ENCODE measurements around the gene ABCC8. TPM values are rescaled to one million over a fixed set of nuclear protein-coding genes. Genes with fewer than 3 reads are reported as not detected.

ABCC8 gene
- polyA plus RNA-seq, 1 experiment = not detected

DNA sequence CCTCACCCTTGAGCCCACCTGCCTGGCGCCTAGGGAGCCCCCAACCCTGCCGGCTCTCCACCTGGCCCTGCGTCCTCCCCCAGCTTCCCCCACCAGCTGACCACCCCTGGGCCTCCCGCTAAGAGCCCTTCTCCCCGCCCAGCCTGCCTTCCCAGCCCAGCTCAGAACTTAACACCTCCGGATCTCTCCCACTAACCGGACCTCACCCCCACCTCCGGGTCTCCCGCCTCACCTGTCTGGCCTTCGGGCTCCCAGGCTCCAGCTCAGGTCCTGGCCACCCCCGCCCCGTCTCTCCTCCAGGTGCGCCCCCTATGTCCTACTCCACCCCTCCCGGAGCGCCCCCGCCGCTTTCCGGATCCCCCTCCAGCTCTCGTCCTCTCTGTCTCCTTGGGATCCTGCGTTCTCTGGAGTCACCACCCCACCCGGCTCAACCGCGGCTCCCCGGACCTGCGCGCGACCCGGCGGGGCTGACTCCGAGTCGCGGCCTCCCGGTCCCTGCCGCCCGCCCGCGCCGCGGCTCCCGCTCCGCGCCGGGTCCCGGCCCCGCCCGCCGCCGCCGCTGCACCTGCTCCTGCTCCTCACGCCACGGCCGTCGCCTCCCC is 87.9 kb downstream of the ABCC8 start, which contains the start of gene KCNJ11:
KCNJ11 (minus strand) TSS at position 51 of the 602 bp plus-strand sequence. CDS start 568 bp downstream, outside the sequence.
- H3K27me3 ChIP-seq (ENCODE audit: control insufficient read depth, insufficient read depth, low read length) = peaks cover 23% of the 10 kb centered on the region
- peak within 1 kb of the TSS; percentile 48 for H3K4me3 ChIP-seq (ENCODE audit: low read depth, low read length)
- CTCF ChIA-PET = interaction anchor here (0.8 to 1.3 kb wide), 2 partner anchors 115 to 139 kb away, joined by 7 to 8 read pairs; no protein-coding TSS in a partner anchor
- no peak for DNase-seq (ENCODE audit: low read depth, low spot score)
- TF ChIP-seq, protein P1, sequence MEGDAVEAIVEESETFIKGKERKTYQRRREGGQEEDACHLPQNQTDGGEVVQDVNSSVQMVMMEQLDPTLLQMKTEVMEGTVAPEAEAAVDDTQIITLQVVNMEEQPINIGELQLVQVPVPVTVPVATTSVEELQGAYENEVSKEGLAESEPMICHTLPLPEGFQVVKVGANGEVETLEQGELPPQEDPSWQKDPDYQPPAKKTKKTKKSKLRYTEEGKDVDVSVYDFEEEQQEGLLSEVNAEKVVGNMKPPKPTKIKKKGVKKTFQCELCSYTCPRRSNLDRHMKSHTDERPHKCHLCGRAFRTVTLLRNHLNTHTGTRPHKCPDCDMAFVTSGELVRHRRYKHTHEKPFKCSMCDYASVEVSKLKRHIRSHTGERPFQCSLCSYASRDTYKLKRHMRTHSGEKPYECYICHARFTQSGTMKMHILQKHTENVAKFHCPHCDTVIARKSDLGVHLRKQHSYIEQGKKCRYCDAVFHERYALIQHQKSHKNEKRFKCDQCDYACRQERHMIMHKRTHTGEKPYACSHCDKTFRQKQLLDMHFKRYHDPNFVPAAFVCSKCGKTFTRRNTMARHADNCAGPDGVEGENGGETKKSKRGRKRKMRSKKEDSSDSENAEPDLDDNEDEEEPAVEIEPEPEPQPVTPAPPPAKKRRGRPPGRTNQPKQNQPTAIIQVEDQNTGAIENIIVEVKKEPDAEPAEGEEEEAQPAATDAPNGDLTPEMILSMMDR (IDR thresholded peaks at IDR 0.05; ENCODE audit: low read depth, low read length) = no peak
- H3K27ac ChIP-seq (ENCODE audit: low read depth, low read length) = no peak within 1 kb of the TSS
- peaks cover 4% of the 10 kb centered on the region; the same call in 1 of the 2 replicates for H3K9me3 ChIP-seq (ENCODE audit: control insufficient read depth, insufficient read depth, low read length)
- POLR2A ChIA-PET = no interaction called here

DNA sequence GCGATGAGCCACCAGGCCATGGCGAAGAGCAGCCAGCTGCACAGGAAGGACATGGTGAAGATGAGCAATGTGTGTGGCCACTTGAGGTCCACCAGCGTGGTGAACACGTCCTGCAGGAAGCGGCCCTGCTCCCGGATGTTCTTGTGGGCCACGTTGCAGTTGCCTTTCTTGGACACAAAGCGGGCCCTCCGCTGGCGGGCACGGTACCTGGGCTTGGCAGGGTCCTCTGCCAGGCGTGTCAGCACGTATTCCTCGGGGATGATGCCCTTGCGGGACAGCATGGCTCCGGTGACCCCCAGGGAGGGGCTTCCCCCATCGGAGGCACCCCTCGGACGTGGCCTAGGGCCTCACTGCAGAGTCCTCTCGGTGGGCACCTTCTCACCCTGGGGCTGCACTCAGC is 88.8 kb downstream of the ABCC8 start:
- no peak for DNase-seq (ENCODE audit: low read depth, low spot score)
- ChIA-PET POLR2A (no interaction called here), CTCF (interaction anchor here (1.3 kb wide), 1 partner anchor 116 kb away, joined by 7 read pairs; no protein-coding TSS in a partner anchor)
- Histone ChIP-seq H3K4me3 (ENCODE audit: low read depth, low read length) (no peak overlapping the region), H3K27me3 (ENCODE audit: control insufficient read depth, insufficient read depth, low read length) (peaks cover 23% of the 10 kb centered on the region), H3K9me3 (ENCODE audit: control insufficient read depth, insufficient read depth, low read length) (peaks cover 4% of the 10 kb centered on the region; the same call in 1 of the 2 replicates), H3K27ac (ENCODE audit: low read depth, low read length) (no peak overlapping the region)
- TF ChIP-seq, protein P1 (IDR thresholded peaks at IDR 0.05; ENCODE audit: low read depth, low read length) = no peak

DNA sequence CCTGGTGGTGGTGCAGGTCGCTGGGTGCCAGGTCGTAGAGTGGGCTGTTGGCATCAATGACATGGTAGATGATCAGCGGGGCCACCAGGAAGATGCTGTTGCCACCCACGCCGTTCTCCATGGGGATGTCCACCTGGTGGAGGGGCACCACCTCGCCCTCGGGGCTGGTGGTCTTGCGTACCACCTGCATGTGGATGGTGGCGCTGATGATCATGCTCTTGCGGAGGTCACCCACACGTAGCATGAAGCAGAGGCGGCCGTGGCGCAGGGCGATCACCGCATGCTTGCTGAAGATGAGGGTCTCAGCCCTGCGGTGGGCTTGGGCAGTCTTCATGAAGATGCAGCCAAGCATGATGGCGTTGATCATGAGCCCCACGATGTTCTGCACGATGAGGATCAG is 89.4 kb downstream of the ABCC8 start:
- Histone ChIP-seq H3K4me3 (ENCODE audit: low read depth, low read length) (no peak overlapping the region), H3K9me3 (ENCODE audit: control insufficient read depth, insufficient read depth, low read length) (peaks cover 4% of the 10 kb centered on the region; the same call in 1 of the 2 replicates), H3K27me3 (ENCODE audit: control insufficient read depth, insufficient read depth, low read length) (peaks cover 23% of the 10 kb centered on the region), H3K27ac (ENCODE audit: low read depth, low read length) (no peak overlapping the region)
- ChIA-PET POLR2A (no interaction called here), CTCF (interaction anchor here (1.0 to 1.5 kb wide), 4 partner anchors 13 to 157 kb away, joined by 3 to 8 read pairs (median 4); no protein-coding TSS in a partner anchor)
- TF ChIP-seq, protein P1 (IDR thresholded peaks at IDR 0.05; ENCODE audit: low read depth, low read length) = no peak
- DNase-seq (ENCODE audit: low read depth, low spot score) = no peak

DNA sequence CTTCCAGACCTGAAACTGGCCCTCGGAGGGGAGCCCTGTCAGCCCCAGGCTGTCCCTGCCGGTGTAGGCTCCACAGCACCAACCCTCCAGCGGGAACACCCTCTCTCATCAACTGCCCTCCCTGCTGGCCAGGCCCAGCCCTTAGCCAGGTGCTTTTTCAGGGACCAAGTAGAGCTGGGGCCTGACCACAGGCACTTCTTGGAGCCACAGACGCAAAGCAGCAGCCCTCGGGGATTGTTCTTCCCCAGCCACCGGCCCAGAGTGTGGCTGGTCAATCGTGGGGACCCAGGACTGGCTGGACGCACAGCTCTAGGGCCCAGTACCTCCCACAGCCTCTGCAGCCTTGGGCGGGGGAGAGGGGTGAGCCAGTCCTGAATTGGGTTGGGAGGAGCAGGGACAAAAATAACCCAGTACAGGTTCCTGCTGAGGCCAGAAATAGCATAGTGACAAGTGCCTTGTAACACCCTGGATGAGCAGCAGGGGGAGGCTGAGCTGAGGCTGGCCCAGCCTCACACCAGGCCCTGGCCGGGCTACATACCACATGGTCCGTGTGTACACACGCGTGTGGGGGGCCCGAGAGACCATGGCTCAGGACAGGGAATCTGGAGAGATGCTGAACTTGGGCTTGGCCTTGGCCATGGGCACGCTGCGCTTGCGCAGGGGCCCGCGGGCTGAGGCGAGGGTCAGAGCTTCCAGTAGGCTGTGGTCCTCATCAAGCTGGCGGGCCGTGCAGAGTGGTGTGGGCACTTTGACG is 90.1 kb downstream of the ABCC8 start:
- CTCF ChIA-PET = interaction anchor here (0.6 to 1.5 kb wide), 5 partner anchors 12 to 587 kb away, joined by 3 to 8 read pairs (median 4); no protein-coding TSS in a partner anchor
- POLR2A ChIA-PET = no interaction called here
- TF ChIP-seq, protein P1 (IDR thresholded peaks at IDR 0.05; ENCODE audit: low read depth, low read length) = peak; percentile 64
- no peak for DNase-seq (ENCODE audit: low read depth, low spot score)
- Histone ChIP-seq H3K4me3 (ENCODE audit: low read depth, low read length) (no peak overlapping the region), H3K27me3 (ENCODE audit: control insufficient read depth, insufficient read depth, low read length) (peaks cover 23% of the 10 kb centered on the region), H3K27ac (ENCODE audit: low read depth, low read length) (no peak overlapping the region), H3K9me3 (ENCODE audit: control insufficient read depth, insufficient read depth, low read length) (peaks cover 4% of the 10 kb centered on the region; the same call in 1 of the 2 replicates)

All from AG04450 (cell line).